ENCODE results near the gene ENTPD5.
A peak's percentile ranks its signal among the peaks of the same experiment; 100 is the strongest.
"Not testable (repeated sequence)": the region's sequence is repeated elsewhere in the genome, so short reads cannot be mapped to it uniquely, and the experiment has no call there.

The ENTPD5 gene

DNA sequence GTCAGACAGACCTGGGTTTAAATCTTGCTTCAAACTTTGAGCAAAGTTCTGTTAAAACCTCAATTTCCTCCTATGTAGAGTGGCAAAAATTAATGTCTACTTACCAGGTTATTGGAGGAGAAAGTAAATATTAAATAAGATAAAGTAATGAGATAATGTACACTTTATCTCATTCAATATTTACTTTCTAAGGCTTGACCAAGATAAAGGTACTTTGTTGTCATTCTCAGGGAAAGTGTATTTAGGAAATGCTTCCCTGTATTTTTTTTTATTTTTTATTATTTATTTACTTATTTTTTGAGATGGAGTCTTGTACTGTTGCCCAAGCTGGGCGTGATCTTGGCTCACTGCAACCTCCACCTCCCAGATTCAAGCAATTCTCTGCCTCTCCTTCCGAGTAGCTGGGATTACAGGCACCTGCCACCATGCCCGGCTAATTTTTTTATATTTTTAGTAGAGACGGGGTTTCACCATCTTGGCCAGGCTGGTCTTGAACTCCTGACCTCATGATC is 73.9 kb downstream of the ENTPD5 start:
- no peak for ATAC-seq (replicated peaks)
- Mint-ChIP-seq H3K27ac (no peak overlapping the region), H3K4me1 (ENCODE audit: low read depth in 2 of 2) (peaks cover 4% of the 10 kb centered on the region in 2 donors), H3K9me3 (no peaks in the 10 kb centered on the region), H3K27me3 (no peaks in the 10 kb centered on the region), H3K4me3 (no peak overlapping the region), H3K36me3 (ENCODE audit: insufficient read depth) (peaks cover 31% of the 10 kb centered on the region)
- no peak for DNase-seq

DNA sequence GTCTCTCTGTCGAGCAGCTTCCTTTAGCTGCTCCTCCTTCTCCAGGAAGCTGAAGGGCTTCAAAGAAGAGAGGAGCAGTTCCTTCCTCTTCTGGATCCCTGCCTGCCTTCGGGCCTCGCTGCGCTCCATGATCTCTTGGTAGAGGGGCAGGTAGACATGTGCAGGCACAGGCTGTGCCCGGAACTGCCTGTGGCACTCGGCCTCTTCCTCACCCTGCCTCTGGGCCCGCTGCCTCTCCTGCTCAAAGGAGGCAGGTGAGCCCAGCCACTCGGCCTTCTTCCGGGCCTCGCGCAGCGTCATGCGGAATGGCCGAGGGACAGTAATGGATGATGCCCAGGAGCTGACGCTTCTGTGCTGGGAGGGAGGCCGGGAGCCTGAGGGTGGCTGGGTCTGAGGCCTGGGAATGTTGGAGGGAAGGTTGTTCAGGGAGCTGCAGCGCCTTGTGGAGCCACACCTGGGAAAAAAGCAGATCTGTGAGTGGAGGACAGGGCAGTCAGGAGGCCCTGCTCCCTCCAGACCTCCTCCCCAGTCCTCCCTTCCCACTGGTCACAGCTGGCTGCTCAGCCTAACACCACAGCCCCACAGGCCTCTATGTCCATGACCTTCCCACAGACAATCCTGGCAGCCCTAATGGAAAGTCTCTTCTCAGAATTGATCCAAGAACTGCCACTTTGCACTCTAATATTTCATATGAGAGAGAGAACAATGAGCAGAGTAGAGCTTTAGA is 74.5 kb downstream of the ENTPD5 start:
- no peaks in the 10 kb centered on the region for H3K4me1 Mint-ChIP-seq (ENCODE audit: low read depth in 2 of 2)
- ATAC-seq (replicated peaks) = no peak
- no peak for DNase-seq
- H3K36me3 Mint-ChIP-seq (ENCODE audit: insufficient read depth) = peaks cover 28% of the 10 kb centered on the region
- H3K4me3 Mint-ChIP-seq = no peak overlapping the region
- no peak overlapping the region for H3K27ac Mint-ChIP-seq
- H3K9me3 Mint-ChIP-seq = no peaks in the 10 kb centered on the region
- H3K27me3 Mint-ChIP-seq = no peaks in the 10 kb centered on the region

DNA sequence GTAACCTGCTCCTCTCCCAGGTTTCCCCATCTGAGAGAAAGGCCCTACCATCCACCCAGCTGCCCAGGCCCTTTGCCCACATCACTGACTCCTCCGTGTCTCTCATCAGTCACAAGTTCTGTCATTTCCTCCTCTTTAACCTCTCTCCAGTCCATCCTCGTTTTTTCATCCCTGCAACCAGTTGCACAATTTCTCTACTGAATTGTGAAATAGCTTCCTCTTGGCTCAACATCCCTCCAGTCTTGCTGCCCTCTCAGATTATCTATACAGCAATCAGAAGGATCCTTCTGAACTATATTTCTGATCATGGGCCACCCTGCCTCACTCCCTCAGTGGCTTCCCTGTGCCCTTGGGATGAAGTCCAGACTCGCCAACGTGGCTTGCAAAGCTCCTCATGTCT is 76.0 kb downstream of the ENTPD5 start:
- no peaks in the 10 kb centered on the region for H3K9me3 Mint-ChIP-seq
- no peaks in the 10 kb centered on the region for H3K27me3 Mint-ChIP-seq
- H3K4me3 Mint-ChIP-seq = no peak overlapping the region
- no peaks in the 10 kb centered on the region for H3K4me1 Mint-ChIP-seq (ENCODE audit: low read depth in 2 of 2)
- peak overlapping the region in 1 of 2 donors; percentile 27 for H3K27ac Mint-ChIP-seq
- H3K36me3 Mint-ChIP-seq (ENCODE audit: insufficient read depth) = peaks cover 28% of the 10 kb centered on the region
- DNase-seq (no peak), ATAC-seq (replicated peaks) (no peak)

DNA sequence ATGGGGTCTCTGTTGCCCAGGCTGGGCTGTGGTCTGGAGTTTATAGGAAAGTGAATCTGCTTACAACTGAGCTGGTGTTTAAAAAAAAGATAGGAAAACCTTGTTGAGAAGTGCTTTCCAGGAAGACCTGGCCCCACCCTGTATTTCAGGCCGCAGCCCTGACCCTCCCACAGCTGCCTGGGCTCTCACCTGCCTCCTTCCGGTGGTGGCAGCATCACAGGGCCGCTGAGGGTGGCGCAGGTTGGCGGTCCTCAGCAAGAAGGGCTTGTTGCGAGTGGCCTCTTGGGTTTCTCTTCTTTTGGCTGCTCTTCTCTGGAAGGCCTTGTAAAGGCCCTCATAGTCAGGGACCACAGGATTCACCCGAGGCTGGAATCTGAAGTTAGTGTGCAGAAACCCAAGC is 76.9 kb downstream of the ENTPD5 start:
- Mint-ChIP-seq H3K27ac (peak overlapping the region; percentile 5 to 76), H3K36me3 (ENCODE audit: insufficient read depth) (peaks cover 27% of the 10 kb centered on the region), H3K4me3 (no peak overlapping the region), H3K4me1 (ENCODE audit: low read depth in 2 of 2) (no peaks in the 10 kb centered on the region), H3K27me3 (no peaks in the 10 kb centered on the region), H3K9me3 (no peaks in the 10 kb centered on the region)
- DNase-seq = no peak
- no peak for ATAC-seq (replicated peaks)

DNA sequence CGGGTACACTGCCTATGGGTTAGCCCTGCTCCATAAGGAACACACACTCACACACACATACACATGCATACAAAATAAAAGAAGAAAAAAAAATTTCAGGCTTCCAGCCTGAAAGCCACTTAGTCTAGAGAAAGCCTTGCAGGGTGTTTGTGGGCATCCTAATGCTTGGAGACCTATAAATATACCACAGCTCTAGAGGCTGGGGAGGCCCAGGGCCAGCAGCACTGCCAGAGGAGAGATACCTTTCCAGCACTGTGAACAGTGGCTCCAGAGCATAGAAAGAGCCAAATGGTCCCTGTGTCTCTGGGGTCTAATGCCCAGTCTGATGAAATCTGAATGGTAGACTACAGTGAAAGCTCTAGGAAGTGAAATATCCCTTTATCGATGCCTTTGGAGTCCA is 82.1 kb downstream of the ENTPD5 start:
- H3K27ac Mint-ChIP-seq = peak overlapping the region in 1 of 2 donors; percentile 1
- no peaks in the 10 kb centered on the region for H3K9me3 Mint-ChIP-seq
- no peaks in the 10 kb centered on the region for H3K27me3 Mint-ChIP-seq
- H3K4me1 Mint-ChIP-seq (ENCODE audit: low read depth in 2 of 2) = no peaks in the 10 kb centered on the region
- no peak for ATAC-seq (replicated peaks)
- no peak for DNase-seq
- no peak overlapping the region for H3K4me3 Mint-ChIP-seq
- peaks cover 41% of the 10 kb centered on the region for H3K36me3 Mint-ChIP-seq (ENCODE audit: insufficient read depth)

DNA sequence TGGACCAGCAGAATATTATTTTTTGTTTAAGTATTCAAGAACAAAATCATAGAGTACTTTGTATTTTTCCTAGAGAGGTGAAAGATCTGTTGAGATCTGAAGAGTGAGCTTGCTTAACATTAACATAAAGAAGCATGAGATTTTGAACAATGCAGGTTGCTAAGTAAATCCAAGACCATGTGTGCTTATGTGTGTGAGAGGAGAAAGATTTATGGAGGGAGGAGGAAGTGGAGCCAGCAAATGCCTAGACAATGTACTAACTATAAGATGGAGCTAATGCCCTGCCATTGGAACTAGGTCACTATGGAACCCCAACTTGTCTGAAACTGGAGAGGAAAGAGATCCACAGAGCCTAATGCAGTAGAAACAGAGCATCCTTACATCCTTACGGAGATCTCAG is 82.5 kb downstream of the ENTPD5 start:
- DNase-seq = no peak
- Mint-ChIP-seq H3K4me3 (no peak overlapping the region), H3K9me3 (no peaks in the 10 kb centered on the region), H3K27me3 (no peaks in the 10 kb centered on the region), H3K36me3 (ENCODE audit: insufficient read depth) (peaks cover 43% of the 10 kb centered on the region), H3K27ac (peak overlapping the region in 1 of 2 donors; percentile 1), H3K4me1 (ENCODE audit: low read depth in 2 of 2) (no peaks in the 10 kb centered on the region)
- no peak for ATAC-seq (replicated peaks)

DNA sequence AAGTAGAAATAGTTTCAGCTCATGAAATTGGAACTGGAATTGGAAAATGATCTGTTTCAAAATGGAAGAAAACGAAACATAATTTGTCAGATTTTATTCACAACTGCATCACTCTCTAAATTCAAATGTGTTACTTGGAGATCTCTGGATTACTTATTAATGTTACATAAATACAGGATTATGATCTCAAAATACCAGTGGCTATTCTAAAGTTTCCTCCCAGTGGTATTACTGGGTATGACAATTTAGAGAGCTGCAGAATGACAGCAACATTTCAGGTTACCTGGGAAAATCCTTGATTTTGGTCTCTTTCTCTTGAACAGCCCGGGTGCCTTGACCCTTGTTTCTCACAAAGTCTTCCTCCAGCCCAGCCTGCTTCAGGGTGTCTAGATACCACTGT is 83.4 kb downstream of the ENTPD5 start:
- Mint-ChIP-seq H3K27ac (peak overlapping the region in 1 of 2 donors; percentile 1), H3K4me1 (ENCODE audit: low read depth in 2 of 2) (no peaks in the 10 kb centered on the region), H3K9me3 (no peaks in the 10 kb centered on the region), H3K4me3 (no peak overlapping the region), H3K36me3 (ENCODE audit: insufficient read depth) (peaks cover 47% of the 10 kb centered on the region), H3K27me3 (no peaks in the 10 kb centered on the region)
- DNase-seq (no peak), ATAC-seq (replicated peaks) (no peak)

DNA sequence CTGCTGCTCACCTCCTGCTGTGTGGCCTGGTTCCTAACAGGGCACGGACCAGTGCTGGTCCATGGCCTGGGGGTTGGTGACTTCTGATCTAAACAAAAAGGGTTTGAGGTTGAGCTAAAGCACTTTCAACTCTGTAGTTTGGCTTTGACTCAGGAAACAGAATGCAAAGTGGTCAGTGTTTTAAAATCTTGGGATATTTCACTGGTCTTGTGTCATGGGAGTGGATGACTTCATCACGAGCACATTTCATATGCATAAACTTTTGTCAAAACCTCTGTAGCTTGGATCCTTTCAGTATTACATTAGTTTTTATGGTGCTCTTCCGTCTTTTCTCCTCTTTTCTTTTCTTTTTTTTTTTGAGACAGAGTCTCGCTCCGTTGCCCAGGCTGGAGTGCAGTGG is 94.8 kb downstream of the ENTPD5 start:
- Mint-ChIP-seq H3K4me3 (no peak overlapping the region), H3K4me1 (ENCODE audit: low read depth in 2 of 2) (peaks cover 2 to 12% of the 10 kb centered on the region in 2 donors), H3K9me3 (no peaks in the 10 kb centered on the region), H3K27ac (peak overlapping the region; percentile 46 to 56), H3K36me3 (ENCODE audit: insufficient read depth) (peaks cover 89% of the 10 kb centered on the region), H3K27me3 (no peaks in the 10 kb centered on the region)
- ATAC-seq (replicated peaks) = no peak
- no peak for DNase-seq

DNA sequence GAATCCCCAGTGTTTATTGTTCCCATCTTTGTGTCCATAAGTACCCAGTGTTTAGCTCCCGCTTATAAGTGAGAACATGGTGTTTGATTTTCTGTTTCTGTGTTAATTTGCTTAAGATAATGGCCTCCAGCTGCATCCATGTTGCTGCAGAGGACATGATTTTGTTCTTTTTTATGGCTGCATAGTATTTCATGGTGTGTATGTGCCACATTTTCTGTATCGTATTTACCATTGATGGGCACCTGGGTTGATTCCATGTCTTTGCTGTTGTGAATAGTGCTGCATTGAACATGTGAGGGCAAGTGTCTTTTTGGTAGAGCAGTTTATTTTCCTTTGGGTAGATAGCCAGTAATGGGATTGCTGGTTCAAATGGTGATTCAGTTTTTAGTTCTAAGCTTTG is 99.6 kb downstream of the ENTPD5 start:
- ATAC-seq (replicated peaks); H3K4me3 Mint-ChIP-seq; DNase-seq; H3K4me1 Mint-ChIP-seq (ENCODE audit: low read depth in 2 of 2); H3K27me3 Mint-ChIP-seq; H3K27ac Mint-ChIP-seq; H3K9me3 Mint-ChIP-seq: not testable (repeated sequence)
- H3K36me3 Mint-ChIP-seq (ENCODE audit: insufficient read depth) = peaks cover 82% of the 10 kb centered on the region

DNA sequence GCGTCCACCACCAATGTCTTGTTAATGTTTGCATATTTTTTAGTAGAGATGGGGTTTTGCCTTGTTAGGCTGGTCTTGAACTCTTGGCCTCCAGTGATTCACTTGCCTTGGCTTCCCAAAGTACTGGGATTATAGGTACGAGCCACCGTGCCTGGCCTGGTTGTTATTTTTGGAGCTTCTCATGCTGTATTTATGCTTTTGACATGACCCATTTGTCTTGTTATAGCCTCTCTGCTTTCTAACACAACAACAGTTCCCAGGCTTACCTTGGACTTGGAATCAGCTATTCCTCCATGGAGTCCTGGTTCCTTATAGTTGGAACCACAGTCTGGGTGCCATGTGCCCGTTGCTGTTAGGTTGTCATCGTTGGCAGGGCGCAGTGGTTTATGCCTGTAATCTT is 102.8 kb downstream of the ENTPD5 start:
- Mint-ChIP-seq H3K9me3 (no peaks in the 10 kb centered on the region), H3K36me3 (ENCODE audit: insufficient read depth) (peaks cover 78% of the 10 kb centered on the region), H3K27me3 (no peaks in the 10 kb centered on the region), H3K4me3 (no peak overlapping the region), H3K4me1 (ENCODE audit: low read depth in 2 of 2) (peaks cover 2 to 7% of the 10 kb centered on the region in 2 donors), H3K27ac (no peak overlapping the region)
- DNase-seq = no peak
- ATAC-seq (replicated peaks) = no peak

DNA sequence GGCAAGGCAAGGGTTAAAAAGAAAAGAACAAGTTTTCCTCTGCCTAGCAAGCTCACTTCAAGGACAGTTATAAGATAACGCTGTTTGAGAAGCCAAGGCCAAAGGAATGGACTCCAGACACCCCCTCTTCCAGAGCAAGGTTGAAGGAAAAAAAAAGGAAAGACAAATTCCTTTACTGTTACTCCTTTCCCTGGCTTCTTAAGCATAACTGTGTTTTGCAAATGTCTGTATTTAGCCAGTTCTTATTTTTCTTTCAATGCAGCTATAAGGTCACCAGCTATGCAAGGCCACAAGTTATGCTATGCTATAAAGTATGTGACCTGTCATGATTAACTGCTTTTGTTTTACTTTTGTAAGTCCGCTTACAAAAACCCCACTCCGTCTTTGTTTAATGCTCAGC is 105.8 kb downstream of the ENTPD5 start:
- H3K4me3 Mint-ChIP-seq = no peak overlapping the region
- peaks cover 2 to 11% of the 10 kb centered on the region in 2 donors for H3K4me1 Mint-ChIP-seq (ENCODE audit: low read depth in 2 of 2)
- peak overlapping the region in 1 of 2 donors; percentile 72 for H3K27ac Mint-ChIP-seq
- H3K9me3 Mint-ChIP-seq = no peaks in the 10 kb centered on the region
- peaks cover 72% of the 10 kb centered on the region for H3K36me3 Mint-ChIP-seq (ENCODE audit: insufficient read depth)
- DNase-seq = no peak
- H3K27me3 Mint-ChIP-seq = no peaks in the 10 kb centered on the region
- no peak for ATAC-seq (replicated peaks)

DNA sequence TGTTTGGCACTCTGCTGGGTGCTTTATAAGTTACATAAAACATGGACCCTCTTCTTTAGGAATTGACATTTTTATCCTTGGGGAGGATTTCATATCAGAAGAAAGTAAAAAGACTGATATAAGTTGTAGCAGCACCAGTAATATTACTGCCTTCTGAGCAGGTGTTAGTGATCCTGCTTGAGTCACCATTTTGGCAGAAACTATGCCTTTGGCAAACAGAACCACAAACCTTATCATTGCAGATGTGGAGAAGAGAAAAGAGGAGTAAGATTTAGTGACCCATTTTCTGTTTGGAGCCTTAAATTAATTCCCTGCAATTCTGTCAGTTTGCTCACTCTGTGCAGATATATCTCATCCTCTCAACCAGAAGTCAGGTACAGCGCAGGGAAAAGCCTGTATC is 109.4 kb downstream of the ENTPD5 start:
- H3K4me1 Mint-ChIP-seq (ENCODE audit: low read depth in 2 of 2) = peaks cover 0 to 4% of the 10 kb centered on the region in 2 donors
- no peaks in the 10 kb centered on the region for H3K9me3 Mint-ChIP-seq
- peaks cover 79% of the 10 kb centered on the region for H3K36me3 Mint-ChIP-seq (ENCODE audit: insufficient read depth)
- no peaks in the 10 kb centered on the region for H3K27me3 Mint-ChIP-seq
- H3K4me3 Mint-ChIP-seq = no peak overlapping the region
- ATAC-seq (replicated peaks) (no peak), DNase-seq (no peak)
- H3K27ac Mint-ChIP-seq = peak overlapping the region in 1 of 2 donors; percentile 73

Data from effector memory CD8-positive, alpha-beta T cell (primary cell).